Esophagus muscularis mucosa (tissue), 4 donors: ENCODE measurements around the gene DUSP6.

ENCODE experiments used
- CTCF ChIP-seq, 3 experiments: fragments of 200-600 bp in 2 of 3; fragments of 450-650 bp in 1 of 3; sonication (generic) in 2 of 3; IDR thresholded peaks; one replicate each; pipeline ENCODE4 v1.5.1; 2017 to 2019; ENCODE audit warnings: antibody characterized with exemption in 3 of 3, mild to moderate bottlenecking in 2 of 3, moderate library complexity in 1 of 3
- EP300 ChIP-seq: sonication (generic); formaldehyde crosslinking; IDR thresholded peaks from one replicate; pipeline ENCODE4 v1.6.1; 2017; ENCODE audit warnings: antibody characterized with exemption
- POLR2A ChIP-seq: fragments of 450-650 bp; IDR thresholded peaks from one replicate; pipeline ENCODE4 v1.6.1; 2017; ENCODE audit warnings: antibody characterized with exemption, moderate library complexity, mild to moderate bottlenecking, low read depth
- POLR2AphosphoS5 ChIP-seq, 2 donors: sonication (generic); formaldehyde crosslinking; IDR thresholded peaks; one replicate each; pipeline ENCODE4 v1.6.1; 2017; ENCODE audit warnings: antibody characterized with exemption in 2 of 2

- TF ChIP-seq CTCF (IDR thresholded peaks at IDR 0.05) (no peak), POLR2A (no peak), POLR2AphosphoS5 (IDR thresholded peaks at IDR 0.05) (no peak), EP300 (no peak)
Observed at GRCh38 chr12:89323568-89324218, 28.6 kb downstream of the DUSP6 start.
